Endothelial cell of umbilical vein (primary cell): ENCODE results near the gene CIDEA. TPM values are rescaled to one million over a fixed set of nuclear protein-coding genes. Genes with fewer than 3 reads are reported as not detected.

ENCODE experiments used
- BruUV-seq: library from RNA; stranded (reverse); fragments of 400-500 nt; replicated peaks from 2 replicates; lab custom pipeline; 2021; lab: Mats Ljungman, UMichigan
- CTCF ChIA-PET: fragments of 300-600, 350-600 bp; sonication (Branson Sonifier 250); formaldehyde crosslinking; loops from one replicate; lab custom pipeline; 2021; ENCODE audit warnings: antibody characterized with exemption, inconsistent platforms; lab: Charles Lee
- POLR2A ChIA-PET: fragments of 300-600, 350-600 bp; sonication (Branson Sonifier 250); formaldehyde crosslinking; loops from one replicate; lab custom pipeline; 2021; ENCODE audit warnings: antibody characterized with exemption, inconsistent platforms; lab: Charles Lee
- DNase-seq: peaks from one replicate; pipeline ENCODE4 v3.0.0-alpha.2; 2011; ENCODE audit warnings: low read depth, low spot score
- FAIRE-seq: peaks from 2 replicates; lab custom pipeline; 2011; peaks lifted over from hg19 to GRCh38; lab: Jason Lieb, UNC
- H2AFZ ChIP-seq: 2 replicates; pipeline ENCODE4 v1.6.0; 2012; ENCODE audit warnings: low read depth, low read length, control low read depth, inconsistent platforms
- H3K27ac ChIP-seq: 2 replicates; pipeline ENCODE4 v1.5.1; 2011; ENCODE audit warnings: low read depth, mild to moderate bottlenecking, control low read depth, low read length, moderate library complexity; ENCODE audit not compliant: insufficient read depth
- H3K27me3 ChIP-seq, 2 experiments: 2 replicates each; pipeline versions ENCODE4 v1.6.0 to v1.6.1; 2011; ENCODE audit warnings: low read length in 2 of 2, mixed read lengths in 1 of 2; ENCODE audit not compliant: control insufficient read depth in 2 of 2, insufficient read depth in 2 of 2
- H3K36me3 ChIP-seq, 2 experiments: 2 replicates in 1 of 2; 3 replicates in 1 of 2; pipeline ENCODE4 v1.5.1; 2011; ENCODE audit warnings: low read length in 2 of 2, mild to moderate bottlenecking in 1 of 2, moderate library complexity in 1 of 2; ENCODE audit not compliant: control insufficient read depth in 2 of 2, insufficient read depth in 2 of 2; ENCODE audit errors: extremely low read depth in 1 of 2
- H3K4me1 ChIP-seq: 3 replicates; pipeline ENCODE4 v1.5.1; 2011; ENCODE audit warnings: mild to moderate bottlenecking, low read length; ENCODE audit not compliant: control insufficient read depth, insufficient read depth; ENCODE audit errors: extremely low read depth
- H3K4me2 ChIP-seq: 2 replicates; pipeline ENCODE4 v1.6.1; 2011; ENCODE audit warnings: low read length, control low read depth, mixed read lengths; ENCODE audit not compliant: insufficient read depth
- H3K4me3 ChIP-seq, 3 experiments: fragments of 200-600 bp in 1 of 3; sonication (generic), shearing (Covaris generic) in 1 of 3; replicated peaks in 1 of 3; 2 replicates each; pipeline ENCODE4 v1.5.1; 2011 to 2016; ENCODE audit warnings: control low read depth in 3 of 3, low read length in 3 of 3, mild to moderate bottlenecking in 2 of 3, inconsistent platforms in 1 of 3, low read depth in 1 of 3, moderate library complexity in 1 of 3; ENCODE audit not compliant: insufficient read depth in 1 of 3
- H3K79me2 ChIP-seq: 2 replicates; pipeline ENCODE4 v1.6.0; 2012; ENCODE audit warnings: low read length, inconsistent platforms; ENCODE audit not compliant: control insufficient read depth, insufficient read depth
- H3K9ac ChIP-seq: replicated peaks from 2 replicates; pipeline ENCODE3; 2011; ENCODE audit warnings: low read length, control low read depth; ENCODE audit not compliant: insufficient read depth; ENCODE audit errors: extremely low read depth
- H3K9me1 ChIP-seq: replicated peaks from 3 replicates; pipeline ENCODE4 v1.6.0; 2011; ENCODE audit warnings: mild to moderate bottlenecking, low read length; ENCODE audit not compliant: control insufficient read depth, insufficient read depth; ENCODE audit errors: extremely low read depth
- H3K9me3 ChIP-seq: replicated peaks from 2 replicates; pipeline ENCODE4 v1.5.1; 2012; ENCODE audit warnings: low read length, inconsistent platforms; ENCODE audit not compliant: control insufficient read depth, insufficient read depth
- H4K20me1 ChIP-seq: replicated peaks from 2 replicates; pipeline ENCODE3; 2011; ENCODE audit warnings: mild to moderate bottlenecking, low read length; ENCODE audit not compliant: control insufficient read depth, insufficient read depth; ENCODE audit errors: extremely low read depth
- EZH2 ChIP-seq: IDR thresholded peaks from 2 replicates; pipeline ENCODE4 v1.6.1; 2012; ENCODE audit warnings: borderline replicate concordance, low read depth, mild to moderate bottlenecking, moderate library complexity, low read length, inconsistent platforms; ENCODE audit not compliant: severe bottlenecking
- FOS ChIP-seq: IDR thresholded peaks from 2 replicates; pipeline ENCODE4 v1.6.1; 2011; ENCODE audit warnings: mild to moderate bottlenecking, low read length, moderate library complexity, borderline replicate concordance; ENCODE audit not compliant: insufficient read depth
- GATA2 ChIP-seq: IDR thresholded peaks from 2 replicates; pipeline ENCODE4 v1.7.0; 2011; ENCODE audit warnings: low read depth, mild to moderate bottlenecking, moderate library complexity, mixed read lengths, low read length; ENCODE audit not compliant: insufficient read length, insufficient read depth
- JUN ChIP-seq: IDR thresholded peaks from 2 replicates; pipeline ENCODE4 v1.6.1; 2011; ENCODE audit warnings: borderline replicate concordance, low read depth; ENCODE audit not compliant: insufficient read length, insufficient read depth
- MYC ChIP-seq: IDR thresholded peaks from one replicate; pipeline ENCODE4 v1.6.1; 2011; ENCODE audit warnings: mild to moderate bottlenecking, low read depth, low read length
- POLR2A ChIP-seq: IDR thresholded peaks from 2 replicates; pipeline ENCODE4 v1.6.1; 2012; ENCODE audit warnings: low read depth, mild to moderate bottlenecking, control low read depth, low read length
- POLR2AphosphoS5 ChIP-seq: IDR thresholded peaks from 2 replicates; pipeline ENCODE4 v1.6.1; 2012; ENCODE audit warnings: low read depth, mild to moderate bottlenecking, control low read depth, low read length, moderate library complexity; ENCODE audit not compliant: insufficient read depth
- dilution Hi-C: fragments of 300-500 bp; cut with MboI; formaldehyde crosslinking; loops from one replicate; pipeline ENCODE4 v1.15.0; 2019; ENCODE audit warnings: low sequenced_read_pairs; ENCODE audit not compliant: extremely low pct_ligation_motif_present
- intact Hi-C: fragments of 100-400 bp; cut with micrococcal nuclease; formaldehyde crosslinking; loops from one replicate; pipeline ENCODE4 v1.10.0; 2022
- polyA plus RNA-seq, 4 experiments: library from polyadenylated mRNA; depleted of rRNA in 3 of 4; stranded (reverse) in 3 of 4; unstranded in 1 of 4; fragments of >200 nt; gene quantifications; 2 replicates each; pipeline versions ENCODE4 v1.2.1 to v1.2.3, GENCODE V29; 2011 to 2012; ENCODE audit warnings: missing spikeins in 1 of 4
- total RNA-seq: library from RNA; stranded (reverse); gene quantifications from 2 replicates; pipeline ENCODE4 v1.2.3, GENCODE V29; 2021
- TF ChIP-seq, protein P1 (sequence below): IDR thresholded peaks from 2 replicates; pipeline ENCODE4 v1.6.1; 2011; ENCODE audit not compliant: insufficient read depth, insufficient read length
- TF ChIP-seq, protein P2 (sequence below), 2 donors: IDR thresholded peaks; 1 replicate in 1 of 2; 2 replicates in 1 of 2; pipeline ENCODE4 v1.5.1; 2011; ENCODE audit warnings: low read length in 2 of 2, mild to moderate bottlenecking in 2 of 2, moderate library complexity in 2 of 2, control low read depth in 1 of 2, inconsistent platforms in 1 of 2, low read depth in 1 of 2; ENCODE audit not compliant: insufficient read depth in 1 of 2; ENCODE audit errors: extremely low read depth in 1 of 2

The CIDEA gene
- total and polyA plus RNA-seq, 2 donors (not counting 3 experiments of a cell fraction or from before 2014, with no cell fraction given) = 0.42 TPM; not detected in 1

DNA sequence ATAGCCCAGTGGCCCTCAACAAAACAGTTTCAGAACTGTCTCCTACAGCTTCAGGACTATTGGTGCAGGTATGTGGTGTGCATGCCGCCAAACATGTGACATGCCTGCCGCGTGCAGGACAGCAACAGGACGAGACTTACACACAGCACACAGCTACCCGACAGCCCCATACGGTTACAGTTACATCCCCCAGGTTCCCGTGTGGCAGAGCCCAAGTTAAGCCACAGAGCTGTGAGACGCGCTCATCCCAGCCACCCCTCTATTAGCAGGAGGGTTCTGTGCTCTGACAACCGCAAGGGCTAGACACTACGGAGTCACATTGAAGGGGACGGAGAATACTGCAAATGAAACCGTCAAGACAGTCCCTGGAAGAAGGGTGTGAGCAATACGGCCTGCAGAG is 37.5 kb downstream of the CIDEA start:
- dilution Hi-C loops (no loop called here), intact Hi-C loops (no loop called here)
- FAIRE-seq (no peak), DNase-seq (no peak)
- POLR2A ChIA-PET = interaction anchor here (1.3 kb wide), 1 partner anchor 13 kb away, joined by 5 read pairs; no protein-coding TSS in a partner anchor
- Histone ChIP-seq H3K27ac (no peak overlapping the region), H4K20me1 (no peaks in the 10 kb centered on the region), H3K4me2 (no peak overlapping the region), H3K79me2 (no peaks in the 10 kb centered on the region), H3K9ac (no peak overlapping the region), H3K4me3 (no peak overlapping the region), H2AFZ (no peak overlapping the region), H3K36me3 (no peaks in the 10 kb centered on the region), H3K27me3 (peaks cover 0 to 2% of the 10 kb centered on the region in 2 experiments), H3K9me1 (no peaks in the 10 kb centered on the region), H3K4me1 (peaks cover 14% of the 10 kb centered on the region), H3K9me3 (no peaks in the 10 kb centered on the region)
- CTCF ChIA-PET = interaction anchor here (0.7 to 1.8 kb wide), 4 partner anchors 9 to 635 kb away, joined by 3 to 6 read pairs (median 4); no protein-coding TSS in a partner anchor
- BruUV-seq = no TSS peak
- no peak for TF ChIP-seq POLR2A
- no peak for TF ChIP-seq GATA2

DNA sequence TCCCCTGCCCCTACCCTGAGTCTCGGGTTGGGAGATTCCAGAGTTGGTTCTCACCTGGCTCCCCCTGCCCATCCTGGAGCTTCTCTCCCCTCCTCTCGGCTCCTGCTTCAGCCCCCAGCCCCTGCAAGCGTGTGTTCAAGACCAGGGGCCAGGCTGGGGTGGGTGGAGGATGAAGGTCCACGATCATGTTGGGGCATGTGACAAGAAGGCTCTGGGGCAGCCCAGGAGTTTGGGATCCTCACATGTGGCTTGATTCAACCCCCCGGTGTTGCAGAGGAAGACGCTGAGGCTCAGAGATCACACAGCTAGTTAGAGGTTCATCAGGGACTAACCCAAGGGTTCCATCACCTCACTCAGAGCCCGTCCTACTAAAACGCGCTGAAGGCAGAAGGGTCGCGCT is 39.7 kb downstream of the CIDEA start:
- Histone ChIP-seq H4K20me1 (no peaks in the 10 kb centered on the region), H3K4me2 (no peak overlapping the region), H3K27ac (no peak overlapping the region), H3K9me3 (no peaks in the 10 kb centered on the region), H3K9ac (no peak overlapping the region), H3K4me3 (no peak overlapping the region), H3K79me2 (no peaks in the 10 kb centered on the region), H3K27me3 (peaks cover 0 to 2% of the 10 kb centered on the region in 2 experiments), H2AFZ (no peak overlapping the region), H3K9me1 (no peaks in the 10 kb centered on the region), H3K36me3 (no peaks in the 10 kb centered on the region), H3K4me1 (peaks cover 14% of the 10 kb centered on the region)
- BruUV-seq = no TSS peak
- dilution Hi-C loops (no loop called here), intact Hi-C loops (no loop called here)
- no peak for DNase-seq
- CTCF ChIA-PET = interaction anchor here (0.8 to 3.8 kb wide), 2 partner anchors 11 to 34 kb away, joined by 3 to 33 read pairs; no protein-coding TSS in a partner anchor
- no peak for FAIRE-seq
- POLR2A ChIA-PET = no interaction called here
- TF ChIP-seq POLR2A = no peak
- TF ChIP-seq EZH2 = no peak
- TF ChIP-seq POLR2AphosphoS5 = no peak
- TF ChIP-seq, protein P1, sequence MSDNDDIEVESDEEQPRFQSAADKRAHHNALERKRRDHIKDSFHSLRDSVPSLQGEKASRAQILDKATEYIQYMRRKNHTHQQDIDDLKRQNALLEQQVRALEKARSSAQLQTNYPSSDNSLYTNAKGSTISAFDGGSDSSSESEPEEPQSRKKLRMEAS = no peak
- TF ChIP-seq, protein P2, sequence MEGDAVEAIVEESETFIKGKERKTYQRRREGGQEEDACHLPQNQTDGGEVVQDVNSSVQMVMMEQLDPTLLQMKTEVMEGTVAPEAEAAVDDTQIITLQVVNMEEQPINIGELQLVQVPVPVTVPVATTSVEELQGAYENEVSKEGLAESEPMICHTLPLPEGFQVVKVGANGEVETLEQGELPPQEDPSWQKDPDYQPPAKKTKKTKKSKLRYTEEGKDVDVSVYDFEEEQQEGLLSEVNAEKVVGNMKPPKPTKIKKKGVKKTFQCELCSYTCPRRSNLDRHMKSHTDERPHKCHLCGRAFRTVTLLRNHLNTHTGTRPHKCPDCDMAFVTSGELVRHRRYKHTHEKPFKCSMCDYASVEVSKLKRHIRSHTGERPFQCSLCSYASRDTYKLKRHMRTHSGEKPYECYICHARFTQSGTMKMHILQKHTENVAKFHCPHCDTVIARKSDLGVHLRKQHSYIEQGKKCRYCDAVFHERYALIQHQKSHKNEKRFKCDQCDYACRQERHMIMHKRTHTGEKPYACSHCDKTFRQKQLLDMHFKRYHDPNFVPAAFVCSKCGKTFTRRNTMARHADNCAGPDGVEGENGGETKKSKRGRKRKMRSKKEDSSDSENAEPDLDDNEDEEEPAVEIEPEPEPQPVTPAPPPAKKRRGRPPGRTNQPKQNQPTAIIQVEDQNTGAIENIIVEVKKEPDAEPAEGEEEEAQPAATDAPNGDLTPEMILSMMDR (IDR thresholded peaks at IDR 0.05; ENCODE audit: extremely low read depth in 1 of 2, insufficient read depth in 1 of 2, low read depth in 1 of 2, low read length in 2 of 2) = no peak
- TF ChIP-seq FOS = no peak
- no peak for TF ChIP-seq GATA2
- no peak for TF ChIP-seq MYC
- no peak for TF ChIP-seq JUN
